Keratinocyte (primary cell): ENCODE results near the gene FOXL3. TPM values are rescaled to one million over a fixed set of nuclear protein-coding genes. Genes with fewer than 3 reads are reported as not detected.

Experiments used
- DNase-seq: peaks from one replicate; pipeline ENCODE4 v3.0.0-alpha.2; 2011; ENCODE audit warnings: low read depth, missing footprints, low spot score
- FAIRE-seq: peaks from 2 replicates; lab custom pipeline; 2011; peaks lifted over from hg19 to GRCh38; lab: Jason Lieb, UNC
- H2AFZ ChIP-seq: 2 replicates; pipeline ENCODE4 v1.6.0; 2012; ENCODE audit warnings: low read length, control low read depth, inconsistent platforms; ENCODE audit not compliant: control insufficient read depth
- H3K27ac ChIP-seq: 2 replicates; pipeline ENCODE4 v1.5.1; 2011; ENCODE audit warnings: low read length; ENCODE audit not compliant: control insufficient read depth, insufficient read depth
- H3K27me3 ChIP-seq: 3 replicates; pipeline ENCODE4 v1.6.0; 2011; ENCODE audit warnings: low read length; ENCODE audit not compliant: control insufficient read depth, insufficient read depth; ENCODE audit errors: extremely low read depth
- H3K36me3 ChIP-seq, 2 experiments: 2 replicates in 1 of 2; 3 replicates in 1 of 2; pipeline ENCODE4 v1.5.1; 2011; ENCODE audit warnings: low read length in 2 of 2, mild to moderate bottlenecking in 1 of 2; ENCODE audit not compliant: control insufficient read depth in 2 of 2, insufficient read depth in 2 of 2; ENCODE audit errors: extremely low read depth in 1 of 2
- H3K4me1 ChIP-seq: 3 replicates; pipeline ENCODE4 v1.5.1; 2011; ENCODE audit warnings: low read length; ENCODE audit not compliant: control insufficient read depth, insufficient read depth; ENCODE audit errors: extremely low read depth
- H3K4me2 ChIP-seq: 3 replicates; pipeline ENCODE4 v1.6.0; 2011; ENCODE audit warnings: low read depth, low read length; ENCODE audit not compliant: control insufficient read depth, insufficient read depth; ENCODE audit errors: extremely low read depth
- H3K4me3 ChIP-seq, 3 experiments: fragments of 200-600 bp in 1 of 3; sonication (generic) in 1 of 3; 2 replicates in 2 of 3; 3 replicates in 1 of 3; pipeline ENCODE4 v1.5.1; 2011 to 2016; ENCODE audit warnings: low read length in 3 of 3, mild to moderate bottlenecking in 3 of 3, control low read depth in 2 of 3, inconsistent platforms in 1 of 3, low read depth in 1 of 3, mixed read lengths in 1 of 3, mixed run types in 1 of 3, moderate library complexity in 1 of 3; ENCODE audit not compliant: control insufficient read depth in 2 of 3, insufficient read depth in 2 of 3; ENCODE audit errors: extremely low read depth in 1 of 3
- H3K79me2 ChIP-seq: 2 replicates; pipeline ENCODE4 v1.6.0; 2012; ENCODE audit warnings: low read length; ENCODE audit not compliant: control insufficient read depth, insufficient read depth
- H3K9ac ChIP-seq: 3 replicates; pipeline ENCODE4 v1.6.0; 2011; ENCODE audit warnings: low read length; ENCODE audit not compliant: control insufficient read depth, insufficient read depth; ENCODE audit errors: extremely low read depth
- H3K9me1 ChIP-seq: 3 replicates; pipeline ENCODE4 v1.6.0; 2011; ENCODE audit warnings: low read length; ENCODE audit not compliant: control insufficient read depth, insufficient read depth; ENCODE audit errors: extremely low read depth
- H3K9me3 ChIP-seq: 2 replicates; pipeline ENCODE4 v1.5.1; 2012; ENCODE audit warnings: low read depth, low read length; ENCODE audit not compliant: control insufficient read depth
- H4K20me1 ChIP-seq: 3 replicates; pipeline ENCODE4 v1.6.0; 2011; ENCODE audit warnings: low read length; ENCODE audit not compliant: control insufficient read depth, insufficient read depth; ENCODE audit errors: extremely low read depth
- EZH2 ChIP-seq: IDR thresholded peaks from one replicate; pipeline ENCODE4 v1.6.1; 2012; ENCODE audit warnings: inconsistent platforms, mild to moderate bottlenecking, low read length, moderate library complexity
- dilution Hi-C: fragments of 300-500 bp; cut with MboI; formaldehyde crosslinking; loops from one replicate; pipeline ENCODE4 v1.7.0; 2020; ENCODE audit warnings: low sequenced_read_pairs; ENCODE audit not compliant: extremely low pct_ligation_motif_present
- polyA plus RNA-seq, 5 experiments: library from polyadenylated mRNA; depleted of rRNA in 3 of 5; stranded (reverse) in 3 of 5; stranded (forward) in 1 of 5; unstranded in 1 of 5; fragments of >200 nt; gene quantifications; 1 replicate in 1 of 5; 2 replicates in 3 of 5; 3 replicates in 1 of 5; pipeline versions ENCODE4 v1.2.1 to v1.2.3, GENCODE V29; 2011 to 2012; ENCODE audit warnings: missing spikeins in 2 of 5, low read depth in 1 of 5, low replicate concordance in 1 of 5
- TF ChIP-seq, protein P1 (sequence below), 3 experiments: IDR thresholded peaks in 1 of 3; conservative IDR thresholded peaks in 1 of 3; optimal IDR thresholded peaks in 1 of 3; 2 replicates in 2 of 3; 3 replicates in 1 of 3; pipeline versions ENCODE3 to v1.5.1; 2011; ENCODE audit warnings: low read length in 3 of 3, mild to moderate bottlenecking in 3 of 3, moderate library complexity in 2 of 3, control low read depth in 1 of 3, inconsistent platforms in 1 of 3; ENCODE audit not compliant: insufficient read depth in 2 of 3; ENCODE audit errors: extremely low read depth in 1 of 3

The FOXL3 gene
- polyA plus RNA-seq, 1 donor (not counting 4 experiments of a cell fraction or from before 2014, with no cell fraction given), result not detected

DNA sequence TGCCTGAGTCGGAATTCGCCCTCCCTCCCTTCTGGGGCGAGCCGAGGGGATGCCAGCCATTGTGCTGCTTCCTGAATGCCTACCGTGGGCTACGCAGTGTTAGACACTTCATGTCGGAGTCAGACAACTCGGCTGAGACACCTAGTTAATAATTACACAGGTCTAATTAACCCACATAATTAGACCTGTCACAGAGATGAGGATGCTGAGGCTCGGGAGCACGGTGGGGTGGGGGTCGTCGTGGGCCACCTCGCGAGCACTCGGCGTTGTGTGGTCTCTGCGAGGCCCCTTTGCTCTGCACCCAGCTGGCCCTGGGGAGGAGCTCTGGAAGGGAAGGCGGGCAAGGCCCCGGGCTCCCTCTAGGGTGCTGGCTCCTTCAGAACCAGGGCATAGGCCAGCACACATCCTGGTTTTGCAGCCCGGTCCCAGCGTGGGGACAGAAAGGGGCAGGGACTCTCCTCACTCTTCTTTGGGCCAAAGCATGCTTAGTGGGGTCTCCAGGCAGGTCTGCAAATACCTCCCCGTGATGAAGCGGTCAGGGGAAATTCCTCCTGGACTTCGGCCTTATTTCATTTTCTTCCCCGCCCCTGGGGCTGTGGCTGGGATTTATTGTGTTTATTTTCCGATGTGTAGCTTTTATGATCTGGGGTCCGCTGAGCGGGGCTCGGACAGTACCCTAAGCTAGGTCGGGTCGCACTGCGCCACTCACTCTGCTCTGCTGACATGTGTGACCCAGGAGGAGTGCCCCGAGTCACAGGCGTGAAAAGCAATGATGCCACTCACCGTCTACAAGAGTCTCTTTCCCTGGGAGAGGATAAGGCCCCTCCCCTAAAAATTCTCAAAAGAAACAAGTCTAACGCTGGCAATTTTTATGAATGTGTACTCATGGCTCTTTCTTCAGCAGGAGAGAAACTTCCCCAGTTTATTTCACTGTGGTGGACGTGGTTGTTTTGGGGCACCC is 4.9 kb upstream of the FOXL3 start:
- TF ChIP-seq, protein P1, sequence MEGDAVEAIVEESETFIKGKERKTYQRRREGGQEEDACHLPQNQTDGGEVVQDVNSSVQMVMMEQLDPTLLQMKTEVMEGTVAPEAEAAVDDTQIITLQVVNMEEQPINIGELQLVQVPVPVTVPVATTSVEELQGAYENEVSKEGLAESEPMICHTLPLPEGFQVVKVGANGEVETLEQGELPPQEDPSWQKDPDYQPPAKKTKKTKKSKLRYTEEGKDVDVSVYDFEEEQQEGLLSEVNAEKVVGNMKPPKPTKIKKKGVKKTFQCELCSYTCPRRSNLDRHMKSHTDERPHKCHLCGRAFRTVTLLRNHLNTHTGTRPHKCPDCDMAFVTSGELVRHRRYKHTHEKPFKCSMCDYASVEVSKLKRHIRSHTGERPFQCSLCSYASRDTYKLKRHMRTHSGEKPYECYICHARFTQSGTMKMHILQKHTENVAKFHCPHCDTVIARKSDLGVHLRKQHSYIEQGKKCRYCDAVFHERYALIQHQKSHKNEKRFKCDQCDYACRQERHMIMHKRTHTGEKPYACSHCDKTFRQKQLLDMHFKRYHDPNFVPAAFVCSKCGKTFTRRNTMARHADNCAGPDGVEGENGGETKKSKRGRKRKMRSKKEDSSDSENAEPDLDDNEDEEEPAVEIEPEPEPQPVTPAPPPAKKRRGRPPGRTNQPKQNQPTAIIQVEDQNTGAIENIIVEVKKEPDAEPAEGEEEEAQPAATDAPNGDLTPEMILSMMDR (optimal IDR thresholded peaks at IDR 0.05 in 1 of 3, IDR thresholded peaks at IDR 0.05 in 1 of 3, conservative IDR thresholded peaks at IDR 0.05 in 1 of 3; ENCODE audit: extremely low read depth in 1 of 3, insufficient read depth in 2 of 3, low read length in 3 of 3), result no peak
- no peak for TF ChIP-seq EZH2
- FAIRE-seq (no peak), DNase-seq (no peak)
- Histone ChIP-seq H3K27me3 (peaks cover 34% of the 10 kb centered on the region), H3K4me2 (no peak overlapping the region), H3K4me1 (no peaks in the 10 kb centered on the region), H4K20me1 (no peaks in the 10 kb centered on the region), H3K9ac (no peak overlapping the region), H3K4me3 (no peak overlapping the region), H3K9me1 (no peaks in the 10 kb centered on the region), H3K36me3 (no peaks in the 10 kb centered on the region), H3K9me3 (no peaks in the 10 kb centered on the region), H3K27ac (no peak overlapping the region), H2AFZ (no peak overlapping the region), H3K79me2 (no peaks in the 10 kb centered on the region)
- dilution Hi-C loops, result no loop called here

DNA sequence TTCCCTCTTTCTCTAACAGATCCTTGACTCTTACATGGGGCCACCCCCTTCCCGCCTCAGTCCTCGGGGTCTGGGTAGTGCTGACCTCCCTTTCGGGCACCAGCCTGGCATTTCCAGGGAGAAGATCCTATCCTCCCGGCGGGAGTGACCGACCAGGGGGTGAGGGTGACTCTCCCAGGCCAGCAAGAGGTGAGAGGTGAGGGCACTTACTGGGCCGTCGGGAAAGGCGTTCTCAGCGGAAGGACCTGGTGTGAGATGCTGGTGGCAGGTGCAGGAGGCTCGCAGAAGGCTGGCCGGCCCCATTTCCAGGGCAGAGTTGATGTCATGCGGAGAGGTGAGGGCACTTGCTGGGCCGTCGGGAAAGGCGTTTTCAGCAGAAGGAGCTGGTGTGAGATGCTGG is 4.2 kb upstream of the FOXL3 start:
- H3K4me2 ChIP-seq, result no peak overlapping the region
- no peak overlapping the region for H3K27ac ChIP-seq
- H3K79me2 ChIP-seq, result no peaks in the 10 kb centered on the region
- H3K4me3 ChIP-seq, result no peak overlapping the region
- dilution Hi-C loops, result no loop called here
- H3K9me1 ChIP-seq, result no peaks in the 10 kb centered on the region
- peaks cover 38% of the 10 kb centered on the region for H3K27me3 ChIP-seq
- FAIRE-seq (no peak), DNase-seq (no peak)
- no peaks in the 10 kb centered on the region for H4K20me1 ChIP-seq
- no peaks in the 10 kb centered on the region for H3K36me3 ChIP-seq
- H3K4me1 ChIP-seq, result no peaks in the 10 kb centered on the region
- no peaks in the 10 kb centered on the region for H3K9me3 ChIP-seq
- no peak overlapping the region for H3K9ac ChIP-seq
- no peak overlapping the region for H2AFZ ChIP-seq
- TF ChIP-seq, protein P1 (optimal IDR thresholded peaks at IDR 0.05 in 1 of 3, IDR thresholded peaks at IDR 0.05 in 1 of 3, conservative IDR thresholded peaks at IDR 0.05 in 1 of 3; ENCODE audit: extremely low read depth in 1 of 3, insufficient read depth in 2 of 3, low read length in 3 of 3), result no peak
- no peak for TF ChIP-seq EZH2
